Peyer's patch (tissue), 4 donors: ENCODE results near the gene SPATA6L. TPM values are rescaled to one million over a fixed set of nuclear protein-coding genes. Genes with fewer than 3 reads are reported as not detected.

Source experiments
- DNase-seq, 3 donors: peaks; one replicate each; pipeline ENCODE4 v3.0.0-alpha.2; 2017 to 2019
- H3K27ac ChIP-seq, 4 donors: fragments of 200-600 bp; sonication (generic); one replicate each; pipeline ENCODE4 v1.5.1; 2016 to 2019
- H3K27me3 ChIP-seq, 2 donors: fragments of 200-600 bp; sonication (generic); one replicate each; pipeline ENCODE4 v1.5.1; 2019
- H3K36me3 ChIP-seq, 3 donors: fragments of 200-600 bp; sonication (generic); one replicate each; pipeline ENCODE4 v1.5.1; 2016 to 2019
- H3K4me1 ChIP-seq, 4 donors: fragments of 200-600 bp; sonication (generic); one replicate each; pipeline ENCODE4 v1.5.1; 2016 to 2019
- H3K4me3 ChIP-seq, 4 donors: fragments of 200-600 bp; sonication (generic); 1 replicate in 3 of 4; 2 replicates in 1 of 4; pipeline ENCODE4 v1.5.1; 2016 to 2019; ENCODE audit warnings: mild to moderate bottlenecking in 1 of 4
- H3K9me3 ChIP-seq, 4 donors: fragments of 200-600 bp; sonication (generic); one replicate each; pipeline ENCODE4 v1.5.1; 2016 to 2019; ENCODE audit warnings: mild to moderate bottlenecking in 1 of 4
- CTCF ChIP-seq, 6 experiments: fragments of 450-650 bp in 4 of 6; fragments of 200-600 bp in 2 of 6; sonication (generic) in 1 of 6; IDR thresholded peaks; one replicate each; pipeline ENCODE4 v1.5.1; 2017 to 2019; ENCODE audit warnings: antibody characterized with exemption in 6 of 6, mild to moderate bottlenecking in 3 of 6, moderate library complexity in 1 of 6
- POLR2A ChIP-seq, 2 donors: fragments of 450-650 bp; IDR thresholded peaks; one replicate each; pipeline ENCODE4 v1.5.1; 2017; ENCODE audit warnings: antibody characterized with exemption in 2 of 2, mild to moderate bottlenecking in 2 of 2, moderate library complexity in 2 of 2
- total RNA-seq, 4 donors: library from RNA; depleted of rRNA; stranded (reverse); fragments of >200 nt; gene quantifications; one replicate each; pipeline ENCODE4 v1.1.0, GENCODE V29; 2016

SPATA6L gene
- total RNA-seq, 4 donors from 2014 or later, result 13.4 to 19.0 (median 16.6) TPM

DNA sequence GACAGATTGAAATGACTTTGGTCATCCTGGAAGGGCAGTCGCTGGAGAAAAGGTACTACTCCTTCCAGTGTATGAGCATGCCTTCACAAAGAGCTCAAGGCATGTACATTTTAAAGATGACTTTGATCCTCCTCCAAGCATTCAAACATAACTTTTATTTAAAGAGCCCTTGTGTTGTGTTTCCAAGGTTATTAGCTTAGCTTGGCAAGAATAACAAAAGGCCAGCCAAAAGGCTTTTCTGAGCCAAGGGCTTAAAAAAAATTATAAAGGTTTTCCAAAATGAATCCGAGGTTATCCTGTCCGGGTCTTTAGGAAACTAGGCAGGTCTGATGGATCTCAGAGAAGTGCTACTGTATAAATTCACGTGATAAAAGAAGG lies 75.2 kb downstream of the SPATA6L start:
- Histone ChIP-seq H3K4me3 (no peak overlapping the region), H3K27me3 (no peaks in the 10 kb centered on the region), H3K27ac (no peak overlapping the region), H3K4me1 (no peaks in the 10 kb centered on the region), H3K36me3 (no peaks in the 10 kb centered on the region), H3K9me3 (no peaks in the 10 kb centered on the region)
- TF ChIP-seq POLR2A (IDR thresholded peaks at IDR 0.05) (no peak), CTCF (IDR thresholded peaks at IDR 0.05) (no peak)
- DNase-seq, result no peak

GRCh38 chr9:4590430-4591122 lies 75.7 kb downstream of the SPATA6L start:
- Histone ChIP-seq H3K9me3 (no peaks in the 10 kb centered on the region), H3K4me1 (no peaks in the 10 kb centered on the region), H3K27me3 (no peaks in the 10 kb centered on the region), H3K36me3 (no peaks in the 10 kb centered on the region), H3K4me3 (no peak overlapping the region), H3K27ac (no peak overlapping the region)
- no peak for DNase-seq
- TF ChIP-seq CTCF (IDR thresholded peaks at IDR 0.05) (no peak), POLR2A (IDR thresholded peaks at IDR 0.05) (no peak)

GRCh38 chr9:4588721-4589120 lies 77.6 kb downstream of the SPATA6L start:
- Histone ChIP-seq H3K36me3 (peaks cover 0 to 4% (median 0%) of the 10 kb centered on the region in 3 donors), H3K27me3 (no peaks in the 10 kb centered on the region), H3K27ac (no peak overlapping the region), H3K4me3 (no peak overlapping the region), H3K9me3 (no peaks in the 10 kb centered on the region), H3K4me1 (no peaks in the 10 kb centered on the region)
- no peak for DNase-seq
- TF ChIP-seq CTCF (IDR thresholded peaks at IDR 0.05) (no peak), POLR2A (IDR thresholded peaks at IDR 0.05) (no peak)

DNA sequence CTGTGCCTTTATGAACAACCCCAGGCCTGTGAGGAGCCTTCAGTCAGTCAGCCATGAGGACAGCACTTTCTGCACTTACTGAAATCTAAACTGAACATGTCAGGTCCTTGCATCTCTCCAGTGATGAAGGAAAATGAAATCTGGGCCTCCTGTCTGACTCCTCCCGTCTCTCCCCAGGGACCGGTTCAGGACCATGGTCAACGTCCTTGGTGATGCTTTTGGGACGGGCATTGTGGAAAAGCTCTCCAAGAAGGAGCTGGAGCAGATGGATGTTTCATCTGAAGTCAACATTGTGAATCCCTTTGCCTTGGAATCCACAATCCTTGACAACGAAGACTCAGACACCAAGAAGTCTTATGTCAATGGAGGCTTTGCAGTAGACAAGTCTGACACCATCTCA lies 81.1 kb downstream of the SPATA6L start:
- H3K36me3 ChIP-seq, result peaks cover 0 to 8% (median 0%) of the 10 kb centered on the region in 3 donors
- no peak overlapping the region for H3K4me3 ChIP-seq
- H3K9me3 ChIP-seq, result no peaks in the 10 kb centered on the region
- H3K27me3 ChIP-seq, result no peaks in the 10 kb centered on the region
- H3K27ac ChIP-seq, result no peak overlapping the region
- no peaks in the 10 kb centered on the region for H3K4me1 ChIP-seq
- no peak for DNase-seq
- TF ChIP-seq POLR2A (IDR thresholded peaks at IDR 0.05), result no peak
- TF ChIP-seq CTCF (IDR thresholded peaks at IDR 0.05), result no peak

DNA sequence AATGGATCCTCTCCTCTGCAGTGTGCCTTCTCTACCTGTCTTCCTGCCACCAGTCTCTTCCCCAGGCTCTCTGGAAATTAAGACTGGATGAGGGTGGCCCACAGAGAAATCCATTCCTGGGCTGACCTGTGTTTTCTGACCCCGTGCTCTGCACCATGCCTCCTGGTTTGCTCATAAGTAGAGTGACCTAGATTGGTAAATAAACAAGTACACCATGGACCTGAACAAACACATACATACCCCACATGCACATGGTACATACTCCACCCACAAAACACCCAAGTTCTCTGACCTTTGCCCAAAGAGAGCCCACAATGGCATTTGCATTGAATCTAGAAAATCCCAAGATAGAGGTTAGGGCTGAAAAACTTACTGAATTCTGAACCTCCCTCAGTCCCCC lies 81.6 kb downstream of the SPATA6L start:
- TF ChIP-seq CTCF (IDR thresholded peaks at IDR 0.05) (no peak), POLR2A (IDR thresholded peaks at IDR 0.05) (no peak)
- no peaks in the 10 kb centered on the region for H3K27me3 ChIP-seq
- H3K9me3 ChIP-seq, result no peaks in the 10 kb centered on the region
- H3K36me3 ChIP-seq, result peaks cover 0 to 8% (median 0%) of the 10 kb centered on the region in 3 donors
- no peaks in the 10 kb centered on the region for H3K4me1 ChIP-seq
- H3K4me3 ChIP-seq, result no peak overlapping the region
- H3K27ac ChIP-seq, result no peak overlapping the region
- no peak for DNase-seq
